ENCODE measurements around the gene KCTD12. TPM values are rescaled to one million over a fixed set of nuclear protein-coding genes. Genes with fewer than 3 reads are reported as not detected.

KCTD12 gene
- polyA plus RNA-seq, 3 donors = 6.4 to 67.1 (median 40.9) TPM

DNA sequence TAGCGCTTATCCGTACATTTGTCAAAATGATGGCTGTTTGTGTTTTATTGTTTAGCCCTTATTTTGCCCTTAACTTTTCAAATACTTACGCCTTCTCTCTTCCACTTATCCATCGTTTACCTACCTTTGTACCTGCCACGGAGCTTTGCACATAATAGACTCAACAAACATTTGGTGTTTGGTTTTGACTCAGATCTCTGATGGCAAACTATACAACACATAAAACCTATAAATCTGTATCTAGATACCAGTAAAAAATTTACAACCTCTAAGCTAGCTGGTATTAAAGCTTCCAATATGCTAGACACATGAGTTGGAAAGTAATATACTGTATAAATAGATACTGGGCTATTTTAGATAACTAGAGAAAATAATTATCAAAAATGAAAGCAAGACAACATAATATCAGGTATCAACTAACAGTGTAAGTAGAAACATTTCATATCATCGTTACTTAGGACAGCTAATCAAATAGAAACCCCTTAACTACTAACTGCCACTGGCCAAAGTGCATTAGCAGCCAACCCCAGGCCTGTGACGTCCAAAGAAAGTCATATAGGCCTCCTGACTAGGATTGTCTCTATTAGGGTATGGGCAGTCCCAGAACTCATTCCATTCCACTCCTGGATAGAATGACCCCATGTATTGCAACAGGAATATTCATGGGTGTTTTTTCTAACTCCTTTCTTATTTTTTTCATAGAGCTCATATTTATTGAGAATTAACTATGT lies 53.8 kb downstream of the KCTD12 start:
- WGBS, 3 donors = 68 to 94% (median 91%) methylated on average over 7 of the region's 7 CpGs
- H3K27ac ChIP-seq (ENCODE audit: low read depth, low read length) = no peak overlapping the region

DNA sequence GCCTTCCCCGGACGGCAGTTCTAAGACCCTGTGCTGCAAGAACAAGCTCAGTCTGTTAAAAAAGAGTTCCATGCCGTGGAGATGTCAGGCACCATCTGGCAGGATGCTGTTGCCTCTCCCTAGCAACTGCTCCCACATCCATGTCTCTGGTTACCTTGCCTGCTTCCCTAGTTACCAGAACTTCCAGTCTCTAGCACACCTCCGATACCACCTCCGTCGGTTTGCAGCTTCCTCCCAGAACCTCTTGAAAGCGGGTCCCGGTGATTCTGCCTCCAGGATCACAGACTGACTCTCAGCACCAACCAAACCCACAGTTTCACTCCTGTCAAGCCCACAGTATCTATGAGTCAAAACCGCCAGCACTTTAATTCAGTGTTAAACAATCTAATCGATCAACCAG lies 55.4 kb downstream of the KCTD12 start:
- 92 to 96% (median 95%) methylated on average over 10 of the region's 10 CpGs for WGBS, 3 donors
- H3K27ac ChIP-seq (ENCODE audit: low read depth, low read length) = no peak overlapping the region

Other genes with a start within 250 kb of the KCTD12 start
- gene ACOD1, start 62.1 kb upstream of the KCTD12 start, polyA plus RNA-seq = under 1 TPM in 1 of 3 donors, not detected in 2; 0.33 TPM
- gene CLN5, start 105.7 kb upstream of the KCTD12 start, polyA plus RNA-seq = 10 to 100 TPM; 10.4 to 17.0 (median 14.6) TPM
- gene FBXL3, start 140.8 kb upstream of the KCTD12 start, polyA plus RNA-seq = 10 to 100 TPM in 2 of 3 donors, 1 to 10 TPM in 1; 9.2 to 31.2 (median 27.0) TPM

Data from adipose tissue (tissue), 3 donors.